ENCODE measurements around the gene PPP1CA. TPM values are rescaled to one million over a fixed set of nuclear protein-coding genes. Genes with fewer than 3 reads are reported as not detected.

Gene PPP1CA
- polyA plus RNA-seq, 2 of the 4 experiments (the other 2 are of a cell fraction): 174 to 208 TPM

DNA sequence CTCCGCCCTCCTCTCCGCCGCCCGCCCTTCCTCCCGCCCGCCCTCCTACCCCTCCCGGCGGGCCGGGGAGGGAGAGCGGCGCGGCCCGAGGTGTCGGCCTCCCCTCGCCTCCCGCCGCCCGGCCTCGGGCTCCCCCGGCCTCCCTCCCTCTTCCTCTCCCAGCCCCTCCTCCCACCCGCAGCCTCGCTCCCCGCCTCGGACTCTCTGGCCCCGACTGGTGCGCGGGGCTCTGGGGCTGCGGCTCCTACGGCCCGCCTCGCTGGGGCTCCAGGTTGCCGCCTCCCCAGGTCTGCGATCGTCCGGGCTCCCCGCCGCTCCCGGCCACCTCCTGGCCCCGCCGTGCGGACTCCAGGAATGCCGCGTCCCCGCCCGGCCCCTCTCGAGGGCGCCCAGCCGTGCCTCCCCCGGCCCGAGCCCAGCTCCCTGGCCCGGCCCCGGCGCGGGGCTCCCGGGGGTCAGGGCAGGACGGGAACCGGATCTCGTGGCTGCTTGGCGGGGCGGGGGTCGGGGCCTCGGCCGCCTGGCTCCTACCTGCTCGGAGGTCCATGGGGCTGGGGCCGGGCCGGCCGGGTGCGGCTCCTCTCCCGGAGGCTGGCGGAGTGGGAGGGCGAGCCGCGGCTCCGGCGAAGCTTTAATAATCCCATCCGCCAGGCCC lies 28.5 kb downstream of the PPP1CA start, which contains the start of gene CLCF1:
Gene CLCF1, minus strand, starts transcription at position 606 of the 655 bp plus-strand sequence. Its CDS starts 59 bp downstream, at position 547.
- peak within 1 kb of the TSS; percentile 95 to 100 for H3K27ac ChIP-seq
- DNase-seq (ENCODE audit: low read depth in 1 of 2, low spot score in 1 of 2) (no peak), ATAC-seq (peak; percentile 0 to 3; a peak in 3 of 6 replicates), FAIRE-seq (no peak)
- no peaks in the 10 kb centered on the region for H3K9me3 ChIP-seq
- peak within 1 kb of the TSS; percentile 68 for H3K4me3 ChIP-seq
- TF ChIP-seq MAX (IDR thresholded peaks at IDR 0.05) (no peak), MAFK (IDR thresholded peaks at IDR 0.05; ENCODE audit: partially characterized antibody) (no peak), REST (IDR thresholded peaks at IDR 0.05) (peak; percentile 28; the same call in 1 of the 2 replicates), SMC3 (IDR thresholded peaks at IDR 0.05) (no peak), HOXB5 (CRISPR knock-in tag; IDR thresholded peaks at IDR 0.05) (no peak), FOSB (CRISPR knock-in tag; IDR thresholded peaks at IDR 0.05) (no peak), FOSL2 (IDR thresholded peaks at IDR 0.05) (no peak), FOSL2 (CRISPR knock-in tag; IDR thresholded peaks at IDR 0.05) (no peak; the same call in 1 of the 2 replicates), POLR2A (IDR thresholded peaks at IDR 0.05; ENCODE audit: low read length) (peak; percentile 5; the same call in 1 of the 2 replicates), NR3C1 (IDR thresholded peaks at IDR 0.05) (no peak), JUNB (IDR thresholded peaks at IDR 0.05) (no peak), CHD4 (IDR thresholded peaks at IDR 0.05; ENCODE audit: borderline replicate concordance) (no peak), RFX5 (IDR thresholded peaks at IDR 0.05) (no peak), EHF (CRISPR knock-in tag; IDR thresholded peaks at IDR 0.05) (no peak), MAZ (IDR thresholded peaks at IDR 0.05; ENCODE audit: borderline replicate concordance, low read depth, low read length) (no peak), KDM5A (IDR thresholded peaks at IDR 0.05) (no peak), CHD2 (IDR thresholded peaks at IDR 0.05; ENCODE audit: low read length, partially characterized antibody) (no peak), BHLHE40 (IDR thresholded peaks at IDR 0.05; ENCODE audit: low read depth, low read length) (no peak), NFE2L2 (conservative IDR thresholded peaks at IDR 0.05; ENCODE audit: low read length) (no peak), PHF8 (IDR thresholded peaks at IDR 0.05; ENCODE audit: borderline replicate concordance, low read depth) (no peak), TP53 (CRISPR knock-in tag; IDR thresholded peaks at IDR 0.05) (peak; percentile 64; the same call in 1 of the 2 replicates), CBX8 (IDR thresholded peaks at IDR 0.05) (no peak), ESRRA (IDR thresholded peaks at IDR 0.05; ENCODE audit: borderline replicate concordance, low read length) (no peak), RAD21 (conservative IDR thresholded peaks at IDR 0.05 in 1 of 2, IDR thresholded peaks at IDR 0.05 in 1 of 2) (no peak), GATA3 (IDR thresholded peaks at IDR 0.05; ENCODE audit: borderline replicate concordance) (0 out of 2 replicates have a peak, but pooled peaks have one; percentile 12), ZNF302 (CRISPR knock-in tag; IDR thresholded peaks at IDR 0.05) (no peak)
- TF ChIP-seq, protein P1, sequence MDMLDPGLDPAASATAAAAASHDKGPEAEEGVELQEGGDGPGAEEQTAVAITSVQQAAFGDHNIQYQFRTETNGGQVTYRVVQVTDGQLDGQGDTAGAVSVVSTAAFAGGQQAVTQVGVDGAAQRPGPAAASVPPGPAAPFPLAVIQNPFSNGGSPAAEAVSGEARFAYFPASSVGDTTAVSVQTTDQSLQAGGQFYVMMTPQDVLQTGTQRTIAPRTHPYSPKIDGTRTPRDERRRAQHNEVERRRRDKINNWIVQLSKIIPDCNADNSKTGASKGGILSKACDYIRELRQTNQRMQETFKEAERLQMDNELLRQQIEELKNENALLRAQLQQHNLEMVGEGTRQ (IDR thresholded peaks at IDR 0.05): no peak
- TF ChIP-seq, protein P2, sequence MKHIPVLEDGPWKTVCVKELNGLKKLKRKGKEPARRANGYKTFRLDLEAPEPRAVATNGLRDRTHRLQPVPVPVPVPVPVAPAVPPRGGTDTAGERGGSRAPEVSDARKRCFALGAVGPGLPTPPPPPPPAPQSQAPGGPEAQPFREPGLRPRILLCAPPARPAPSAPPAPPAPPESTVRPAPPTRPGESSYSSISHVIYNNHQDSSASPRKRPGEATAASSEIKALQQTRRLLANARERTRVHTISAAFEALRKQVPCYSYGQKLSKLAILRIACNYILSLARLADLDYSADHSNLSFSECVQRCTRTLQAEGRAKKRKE (CRISPR knock-in tag; IDR thresholded peaks at IDR 0.05; ENCODE audit: low read depth): no peak
- POLR2A ChIA-PET: interaction anchor here (0.7 to 9.3 kb wide), 11 partner anchors 8 to 637 kb away, joined by 3 to 172 read pairs (median 10); partner anchors contain the start of genes AIP, ALDH3B1, KDM2A and POLD4
- H3K4me1 ChIP-seq: peaks cover 73% of the 10 kb centered on the region
- CTCF ChIA-PET: interaction anchor here (25.2 to 46.2 kb wide), 2 partner anchors 15 to 19 kb away, joined by 626 to 1913 read pairs; partner anchors contain the start of genes POLD4, PPP1CA, RAD9A and TBC1D10C
- H3K4me2 ChIP-seq: peak within 1 kb of the TSS; percentile 95
- under 1% methylated on average over 12 of the region's 76 CpGs for WGBS (ENCODE audit: missing lambda C conversion rate)
